Measurements from ENCODE around the gene NPW.

DNA sequence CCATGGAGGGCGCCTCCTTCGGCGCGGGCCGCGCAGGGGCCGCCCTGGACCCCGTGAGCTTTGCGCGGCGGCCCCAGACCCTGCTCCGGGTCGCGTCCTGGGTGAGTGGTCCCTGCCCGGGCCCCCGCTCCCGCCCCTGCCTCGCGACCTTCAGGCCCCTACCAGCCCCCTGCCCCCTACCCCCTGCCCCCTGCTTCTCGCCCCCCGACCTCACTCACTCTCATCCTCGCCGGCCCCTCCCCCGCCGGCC is 29.6 kb upstream of the NPW start:
- TF ChIP-seq, protein P1, sequence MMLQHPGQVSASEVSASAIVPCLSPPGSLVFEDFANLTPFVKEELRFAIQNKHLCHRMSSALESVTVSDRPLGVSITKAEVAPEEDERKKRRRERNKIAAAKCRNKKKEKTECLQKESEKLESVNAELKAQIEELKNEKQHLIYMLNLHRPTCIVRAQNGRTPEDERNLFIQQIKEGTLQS (IDR thresholded peaks at IDR 0.05; ENCODE audit: insufficient read depth, low read depth, low read length) = no peak
- TF ChIP-seq SP2 (IDR thresholded peaks at IDR 0.05; ENCODE audit: low read length) (no peak), SIN3A (conservative IDR thresholded peaks at IDR 0.05 in 1 of 2, IDR thresholded peaks at IDR 0.05 in 1 of 2; ENCODE audit: low read depth in 1 of 2, low read length in 2 of 2) (no peak), SAP30 (IDR thresholded peaks at IDR 0.05; ENCODE audit: insufficient read depth, insufficient replicate concordance, low read length) (no peak), RNF2 (IDR thresholded peaks at IDR 0.05; ENCODE audit: borderline replicate concordance, low read depth, low read length, missing control alignments, poor library complexity, severe bottlenecking) (no peak), EP300 (IDR thresholded peaks at IDR 0.05; ENCODE audit: borderline replicate concordance in 1 of 2, low read depth in 2 of 2, low read length in 2 of 2) (no peak), CREB1 (IDR thresholded peaks at IDR 0.05) (no peak), POLR2AphosphoS5 (IDR thresholded peaks at IDR 0.05; ENCODE audit: low read depth, low read length) (no peak), ZNF274 (IDR thresholded peaks at IDR 0.05; ENCODE audit: borderline replicate concordance, extremely low read depth, low read length) (no peak), TAF1 (IDR thresholded peaks at IDR 0.05; ENCODE audit: low read depth, low read length) (no peak), EGR1 (IDR thresholded peaks at IDR 0.05; ENCODE audit: borderline replicate concordance, low read depth, low read length) (no peak)
- TF ChIP-seq, protein P2, sequence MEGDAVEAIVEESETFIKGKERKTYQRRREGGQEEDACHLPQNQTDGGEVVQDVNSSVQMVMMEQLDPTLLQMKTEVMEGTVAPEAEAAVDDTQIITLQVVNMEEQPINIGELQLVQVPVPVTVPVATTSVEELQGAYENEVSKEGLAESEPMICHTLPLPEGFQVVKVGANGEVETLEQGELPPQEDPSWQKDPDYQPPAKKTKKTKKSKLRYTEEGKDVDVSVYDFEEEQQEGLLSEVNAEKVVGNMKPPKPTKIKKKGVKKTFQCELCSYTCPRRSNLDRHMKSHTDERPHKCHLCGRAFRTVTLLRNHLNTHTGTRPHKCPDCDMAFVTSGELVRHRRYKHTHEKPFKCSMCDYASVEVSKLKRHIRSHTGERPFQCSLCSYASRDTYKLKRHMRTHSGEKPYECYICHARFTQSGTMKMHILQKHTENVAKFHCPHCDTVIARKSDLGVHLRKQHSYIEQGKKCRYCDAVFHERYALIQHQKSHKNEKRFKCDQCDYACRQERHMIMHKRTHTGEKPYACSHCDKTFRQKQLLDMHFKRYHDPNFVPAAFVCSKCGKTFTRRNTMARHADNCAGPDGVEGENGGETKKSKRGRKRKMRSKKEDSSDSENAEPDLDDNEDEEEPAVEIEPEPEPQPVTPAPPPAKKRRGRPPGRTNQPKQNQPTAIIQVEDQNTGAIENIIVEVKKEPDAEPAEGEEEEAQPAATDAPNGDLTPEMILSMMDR (IDR thresholded peaks at IDR 0.05; ENCODE audit: control extremely low read depth in 1 of 3, insufficient read depth in 1 of 3, low read depth in 1 of 3, low read length in 3 of 3) = no peak
